GM19043 (cell line): ENCODE measurements around the gene ADH7.

Experiments
- ATAC-seq: cut with Tn5 transposase; IDR thresholded peaks from one replicate; pipeline ENCODE4 v1.9.1; 2021; ENCODE audit warnings: low read depth; ENCODE audit not compliant: unreplicated experiment

Gene ADH7

GRCh38 chr4:99435154-99435553, at the start of gene ADH7:
TSS of gene ADH7 (minus strand) at chr4:99435342. CDS start at chr4:99435233, 109 bp downstream.
- no peak for ATAC-seq

- ATAC-seq: no peak
Measured at GRCh38 chr4:99483636-99484035, 48.5 kb upstream of the ADH7 start.

GRCh38 chr4:99473131-99473530, 38.0 kb upstream of the ADH7 start:
- no peak for ATAC-seq

- no peak for ATAC-seq
Measured at GRCh38 chr4:99471896-99472295, 36.8 kb upstream of the ADH7 start.

GRCh38 chr4:99471349-99471748, 36.2 kb upstream of the ADH7 start:
- ATAC-seq: no peak

GRCh38 chr4:99468889-99469288, 33.7 kb upstream of the ADH7 start:
- no peak for ATAC-seq

GRCh38 chr4:99467887-99468286, 32.7 kb upstream of the ADH7 start:
- no peak for ATAC-seq

- no peak for ATAC-seq
Measured at GRCh38 chr4:99463566-99463965, 28.4 kb upstream of the ADH7 start.

GRCh38 chr4:99462875-99463464, 27.8 kb upstream of the ADH7 start:
- peak; percentile 92 for ATAC-seq

- ATAC-seq: no peak
Measured at GRCh38 chr4:99461623-99462401, 26.7 kb upstream of the ADH7 start.

- no peak for ATAC-seq
Measured at GRCh38 chr4:99459546-99460042, 24.5 kb upstream of the ADH7 start.

- ATAC-seq: no peak
Measured at GRCh38 chr4:99458911-99459447, 23.8 kb upstream of the ADH7 start.

GRCh38 chr4:99457676-99458075, 22.5 kb upstream of the ADH7 start:
- ATAC-seq: no peak

GRCh38 chr4:99457270-99457669, 22.1 kb upstream of the ADH7 start:
- no peak for ATAC-seq

- peak; percentile 8 for ATAC-seq
Measured at GRCh38 chr4:99447513-99447912, 12.4 kb upstream of the ADH7 start.

- peak; percentile 95 for ATAC-seq
Measured at GRCh38 chr4:99447079-99447478, 11.9 kb upstream of the ADH7 start.

GRCh38 chr4:99438405-99438780, 3.3 kb upstream of the ADH7 start:
- ATAC-seq: no peak

- ATAC-seq: no peak
Measured at GRCh38 chr4:99437723-99438404, 2.7 kb upstream of the ADH7 start.

- no peak for ATAC-seq
Measured at GRCh38 chr4:99436976-99437722, 2.0 kb upstream of the ADH7 start.

GRCh38 chr4:99436462-99436861, 1.3 kb upstream of the ADH7 start:
- no peak for ATAC-seq

GRCh38 chr4:99430106-99430505, 5.0 kb downstream of the ADH7 start:
- ATAC-seq: no peak
